Right kidney (tissue), 1 donor: ENCODE results near the gene SUGP1.

Source experiments
- DNase-seq: peaks from one replicate; pipeline ENCODE4 v3.0.0-alpha.2; 2016

SUGP1 gene

GRCh38 chr19:19229701-19230100 lies 90.6 kb downstream of the SUGP1 start:
- DNase-seq = no peak

- DNase-seq = no peak
Measured at GRCh38 chr19:19227217-19227616, 93.1 kb downstream of the SUGP1 start.

- no peak for DNase-seq
Measured at GRCh38 chr19:19226663-19227062, 93.6 kb downstream of the SUGP1 start.

- DNase-seq = no peak
Measured at GRCh38 chr19:19226204-19226603, 94.1 kb downstream of the SUGP1 start.
